Bronchial epithelial cell (primary cell): ENCODE measurements around the gene CNOT8. TPM values are rescaled to one million over a fixed set of nuclear protein-coding genes. Genes with fewer than 3 reads are reported as not detected.

Experiments
- DNase-seq: peaks from one replicate; pipeline ENCODE4 v3.0.0-alpha.2; 2010; ENCODE audit warnings: low read depth
- FAIRE-seq: peaks from 2 replicates; lab custom pipeline; 2011; peaks lifted over from hg19 to GRCh38; lab: Jason Lieb, UNC
- H3K27me3 ChIP-seq: 2 replicates; pipeline ENCODE4 v1.5.1; 2011; ENCODE audit warnings: low read length; ENCODE audit not compliant: control insufficient read depth, insufficient read depth
- H3K36me3 ChIP-seq: 2 replicates; pipeline ENCODE4 v1.5.1; 2011; ENCODE audit warnings: low read length; ENCODE audit not compliant: control insufficient read depth, insufficient read depth
- H3K4me3 ChIP-seq: 2 replicates; pipeline ENCODE4 v1.5.1; 2011; ENCODE audit warnings: mild to moderate bottlenecking, low read depth, low read length, control low read depth
- CTCF ChIP-seq: IDR thresholded peaks from 2 replicates; pipeline ENCODE4 v1.5.1; 2011; ENCODE audit warnings: mild to moderate bottlenecking, moderate library complexity, low read length, control low read depth, inconsistent platforms; ENCODE audit not compliant: insufficient read depth, severe bottlenecking
- total RNA-seq: library from RNA; depleted of rRNA; stranded (reverse); fragments of >200 nt; gene quantifications from 2 replicates; pipeline ENCODE4 v1.2.1, GENCODE V29; 2014

Gene CNOT8
- total RNA-seq, 1 donor from 2014 or later, result 56.1 TPM

DNA sequence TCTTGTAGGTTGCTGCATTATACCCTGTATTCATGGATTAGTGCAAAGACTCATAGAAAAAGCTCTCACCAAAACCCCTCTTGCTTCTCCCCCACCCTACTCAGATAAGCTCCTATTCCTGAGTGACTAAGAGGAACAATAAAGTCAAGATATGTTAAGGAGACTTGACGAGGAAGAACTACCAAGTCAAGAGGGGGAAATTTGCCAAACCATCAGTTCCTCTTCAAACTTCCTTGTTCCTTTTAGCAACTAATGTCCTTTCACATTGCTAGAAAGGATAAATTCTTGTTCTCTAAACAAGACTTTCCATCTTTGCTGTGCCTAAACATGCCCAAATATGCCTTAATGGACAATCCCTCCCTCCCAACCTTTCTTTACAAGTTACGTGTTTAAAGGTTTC lies 27.0 kb downstream of the CNOT8 start:
- DNase-seq, result peak; percentile 3
- FAIRE-seq, result no peak
- no peak for TF ChIP-seq CTCF
- H3K4me3 ChIP-seq, result no peak overlapping the region
- peaks cover 3% of the 10 kb centered on the region for H3K36me3 ChIP-seq
- no peaks in the 10 kb centered on the region for H3K27me3 ChIP-seq

DNA sequence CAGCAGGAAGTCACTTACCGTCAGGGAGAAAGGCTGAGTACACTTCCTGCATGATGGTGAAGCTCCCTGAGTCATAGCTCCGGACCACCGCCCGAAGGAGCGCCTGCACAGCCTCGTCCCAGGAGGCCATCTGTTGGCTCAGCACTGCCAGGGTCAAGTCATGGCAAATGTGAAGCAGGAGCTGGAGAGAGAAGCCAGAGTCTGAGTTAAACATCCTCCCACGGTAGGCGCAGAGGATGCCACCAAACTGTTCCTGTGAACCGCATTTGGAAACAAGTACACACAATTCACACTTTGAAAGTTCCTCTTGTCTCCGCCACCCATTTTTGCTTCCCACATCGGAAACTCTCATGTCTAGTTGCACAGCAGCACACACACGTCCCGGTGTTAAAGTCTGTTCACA lies 33.9 kb downstream of the CNOT8 start:
- Histone ChIP-seq H3K4me3 (no peak overlapping the region), H3K36me3 (peaks cover 11% of the 10 kb centered on the region), H3K27me3 (no peaks in the 10 kb centered on the region)
- TF ChIP-seq CTCF, result no peak
- DNase-seq, result no peak
- no peak for FAIRE-seq

DNA sequence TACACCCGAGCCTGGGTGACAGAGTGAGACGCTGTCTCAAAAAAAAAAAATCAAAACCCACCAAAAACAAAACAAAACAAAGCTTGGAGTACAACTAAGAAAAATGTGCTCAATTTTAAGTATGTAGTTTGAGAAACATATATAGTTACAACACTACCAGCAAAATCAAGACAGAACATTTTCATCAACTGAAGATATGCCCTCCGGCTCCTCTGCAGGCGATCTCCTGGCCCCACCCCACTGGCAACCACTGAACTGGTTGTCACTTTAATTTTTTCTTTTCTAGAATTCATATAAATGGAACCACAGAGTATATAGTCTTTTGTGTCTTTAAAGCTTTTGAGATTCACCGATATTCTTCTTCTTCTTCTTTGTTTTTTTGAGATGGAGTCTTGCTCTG lies 35.0 kb downstream of the CNOT8 start:
- Histone ChIP-seq H3K27me3 (no peaks in the 10 kb centered on the region), H3K4me3 (no peak overlapping the region), H3K36me3 (peaks cover 11% of the 10 kb centered on the region)
- no peak for TF ChIP-seq CTCF
- no peak for FAIRE-seq
- DNase-seq, result no peak

DNA sequence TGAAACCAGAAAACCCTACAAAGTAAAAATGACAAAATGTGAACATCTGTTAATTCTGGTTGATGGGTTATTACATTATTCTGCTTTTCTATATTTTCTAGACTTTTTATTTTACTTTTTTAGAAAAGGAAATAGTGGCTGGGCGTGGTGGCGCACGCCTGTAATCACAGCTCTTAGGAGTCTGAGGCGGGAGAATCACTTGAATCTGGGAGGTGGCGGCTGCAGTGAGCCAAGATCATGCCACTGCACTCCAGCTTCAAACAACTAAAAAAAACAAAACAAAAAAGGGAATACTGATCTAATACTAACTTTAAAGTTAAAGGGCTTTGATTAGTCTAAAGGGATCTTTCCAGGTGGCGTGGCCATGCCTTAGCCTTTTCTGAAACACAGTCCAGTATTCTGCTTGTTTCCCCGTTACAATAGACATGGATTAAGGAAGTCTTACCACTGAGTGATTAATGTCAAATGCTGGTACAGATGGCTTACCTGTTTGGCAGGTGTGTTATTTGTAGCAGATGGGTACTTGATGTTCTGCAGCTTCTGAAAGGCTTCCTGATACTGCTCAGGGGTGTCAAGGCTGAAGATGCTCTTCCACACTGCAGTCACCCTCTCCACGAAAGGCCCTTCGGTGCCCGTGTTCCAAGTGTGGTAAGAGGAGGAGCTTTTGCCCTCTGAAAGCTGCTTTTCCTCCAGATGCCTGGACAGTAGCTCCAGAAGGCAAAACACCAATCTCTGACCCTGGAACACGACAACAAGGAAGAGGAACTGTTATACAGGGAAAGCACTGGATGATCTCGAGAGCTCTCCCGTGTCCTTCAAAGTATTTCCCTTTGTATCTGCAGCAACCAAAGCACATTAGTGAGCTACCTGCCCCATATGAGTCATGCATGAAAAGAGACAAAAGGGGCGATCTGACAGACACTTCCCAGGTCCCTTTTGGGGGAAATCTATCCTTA lies 37.5 kb downstream of the CNOT8 start:
- Histone ChIP-seq H3K27me3 (no peaks in the 10 kb centered on the region), H3K4me3 (no peak overlapping the region), H3K36me3 (peaks cover 13% of the 10 kb centered on the region)
- no peak for TF ChIP-seq CTCF
- no peak for DNase-seq
- FAIRE-seq, result no peak

DNA sequence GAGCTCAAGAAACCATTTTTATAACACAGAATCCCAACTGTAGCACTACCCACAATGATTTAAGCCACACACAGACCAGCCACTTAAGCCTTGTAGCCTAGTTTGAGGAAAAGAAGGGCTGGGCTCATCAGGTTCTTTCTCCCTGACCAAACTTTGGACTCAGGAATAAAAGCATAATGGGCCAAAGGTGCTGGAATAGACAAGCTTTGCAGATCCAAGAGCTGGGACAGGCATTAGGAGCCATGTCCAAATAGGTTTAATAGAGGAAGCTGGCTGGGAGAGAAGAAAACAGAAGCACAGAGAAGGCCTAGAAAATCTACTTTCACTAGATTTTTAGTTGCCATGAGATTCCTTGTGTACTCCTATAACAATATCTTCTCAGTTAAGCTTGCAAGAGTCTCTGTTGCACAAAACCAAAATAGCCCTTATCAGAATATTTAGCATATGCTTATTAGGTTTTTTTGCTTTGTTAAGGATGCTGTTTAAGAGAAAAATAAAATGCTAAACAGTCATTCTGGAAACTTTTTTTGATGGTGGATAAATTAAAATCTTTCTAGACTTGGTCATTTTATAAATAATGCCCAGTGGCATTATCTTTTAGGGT lies 38.2 kb downstream of the CNOT8 start:
- peaks cover 11% of the 10 kb centered on the region for H3K36me3 ChIP-seq
- H3K4me3 ChIP-seq, result no peak overlapping the region
- H3K27me3 ChIP-seq, result no peaks in the 10 kb centered on the region
- no peak for FAIRE-seq
- TF ChIP-seq CTCF, result no peak
- DNase-seq, result no peak
